Peyer's patch (tissue), 4 donors: ENCODE data around the gene MYOF. TPM values are rescaled to one million over a fixed set of nuclear protein-coding genes. Genes with fewer than 3 reads are reported as not detected.

Source experiments
- DNase-seq, 3 donors: peaks; one replicate each; pipeline ENCODE4 v3.0.0-alpha.2; 2017 to 2019
- H3K27ac ChIP-seq, 4 donors: fragments of 200-600 bp; sonication (generic); one replicate each; pipeline ENCODE4 v1.5.1; 2016 to 2019
- H3K27me3 ChIP-seq, 2 donors: fragments of 200-600 bp; sonication (generic); one replicate each; pipeline ENCODE4 v1.5.1; 2019
- H3K36me3 ChIP-seq, 3 donors: fragments of 200-600 bp; sonication (generic); one replicate each; pipeline ENCODE4 v1.5.1; 2016 to 2019
- H3K4me1 ChIP-seq, 4 donors: fragments of 200-600 bp; sonication (generic); one replicate each; pipeline ENCODE4 v1.5.1; 2016 to 2019
- H3K4me3 ChIP-seq, 4 donors: fragments of 200-600 bp; sonication (generic); 1 replicate in 3 of 4; 2 replicates in 1 of 4; pipeline ENCODE4 v1.5.1; 2016 to 2019; ENCODE audit warnings: mild to moderate bottlenecking in 1 of 4
- H3K9me3 ChIP-seq, 4 donors: fragments of 200-600 bp; sonication (generic); one replicate each; pipeline ENCODE4 v1.5.1; 2016 to 2019; ENCODE audit warnings: mild to moderate bottlenecking in 1 of 4
- CTCF ChIP-seq, 6 experiments: fragments of 450-650 bp in 4 of 6; fragments of 200-600 bp in 2 of 6; sonication (generic) in 1 of 6; IDR thresholded peaks; one replicate each; pipeline ENCODE4 v1.5.1; 2017 to 2019; ENCODE audit warnings: antibody characterized with exemption in 6 of 6, mild to moderate bottlenecking in 3 of 6, moderate library complexity in 1 of 6
- POLR2A ChIP-seq, 2 donors: fragments of 450-650 bp; IDR thresholded peaks; one replicate each; pipeline ENCODE4 v1.5.1; 2017; ENCODE audit warnings: antibody characterized with exemption in 2 of 2, mild to moderate bottlenecking in 2 of 2, moderate library complexity in 2 of 2
- total RNA-seq, 4 donors: library from RNA; depleted of rRNA; stranded (reverse); fragments of >200 nt; gene quantifications; one replicate each; pipeline ENCODE4 v1.1.0, GENCODE V29; 2016

Gene MYOF
- total RNA-seq, 4 donors from 2014 or later = 15.1 to 52.8 (median 24.4) TPM

GRCh38 chr10:93464776-93465388 lies 17.3 kb downstream of the MYOF start:
- peaks cover 0 to 36% (median 2%) of the 10 kb centered on the region in 4 donors for H3K4me1 ChIP-seq
- no peak overlapping the region for H3K4me3 ChIP-seq
- peak overlapping the region; percentile 20 to 74 (median 54) for H3K27ac ChIP-seq
- DNase-seq = no peak
- no peak for TF ChIP-seq POLR2A (IDR thresholded peaks at IDR 0.05)
- no peak for TF ChIP-seq CTCF (IDR thresholded peaks at IDR 0.05)
- no peaks in the 10 kb centered on the region for H3K27me3 ChIP-seq
- H3K36me3 ChIP-seq = no peaks in the 10 kb centered on the region
- no peaks in the 10 kb centered on the region for H3K9me3 ChIP-seq

GRCh38 chr10:93463723-93464476 lies 18.2 kb downstream of the MYOF start:
- Histone ChIP-seq H3K36me3 (no peaks in the 10 kb centered on the region), H3K27me3 (no peaks in the 10 kb centered on the region), H3K4me3 (no peak overlapping the region), H3K4me1 (peaks cover 0 to 39% (median 2%) of the 10 kb centered on the region in 4 donors), H3K9me3 (no peaks in the 10 kb centered on the region), H3K27ac (peak overlapping the region; percentile 20 to 74 (median 54))
- DNase-seq = no peak
- TF ChIP-seq POLR2A (IDR thresholded peaks at IDR 0.05) (no peak), CTCF (IDR thresholded peaks at IDR 0.05) (no peak)

- Histone ChIP-seq H3K4me1 (peaks cover 0 to 39% (median 4%) of the 10 kb centered on the region in 4 donors), H3K27me3 (no peaks in the 10 kb centered on the region), H3K36me3 (no peaks in the 10 kb centered on the region), H3K4me3 (no peak overlapping the region), H3K27ac (peak overlapping the region in 2 of 4 donors; percentile 40 to 74), H3K9me3 (no peaks in the 10 kb centered on the region)
- TF ChIP-seq CTCF (IDR thresholded peaks at IDR 0.05) (no peak), POLR2A (IDR thresholded peaks at IDR 0.05) (no peak)
- no peak for DNase-seq
These were observed 19.3 kb downstream of the MYOF start for GRCh38 chr10:93462881-93463280.

GRCh38 chr10:93462371-93462770 lies 19.8 kb downstream of the MYOF start:
- Histone ChIP-seq H3K9me3 (no peaks in the 10 kb centered on the region), H3K4me3 (no peak overlapping the region), H3K36me3 (no peaks in the 10 kb centered on the region), H3K4me1 (peaks cover 0 to 39% (median 4%) of the 10 kb centered on the region in 4 donors), H3K27ac (peak overlapping the region in 2 of 4 donors; percentile 32 to 74), H3K27me3 (no peaks in the 10 kb centered on the region)
- no peak for DNase-seq
- TF ChIP-seq POLR2A (IDR thresholded peaks at IDR 0.05) (no peak), CTCF (IDR thresholded peaks at IDR 0.05) (no peak)

- no peak for DNase-seq
- H3K27ac ChIP-seq = peak overlapping the region in 3 of 4 donors; percentile 38 to 74 (median 71)
- TF ChIP-seq CTCF (IDR thresholded peaks at IDR 0.05) (no peak), POLR2A (IDR thresholded peaks at IDR 0.05) (no peak)
- H3K4me1 ChIP-seq = peaks cover 0 to 38% (median 4%) of the 10 kb centered on the region in 4 donors
- no peak overlapping the region for H3K4me3 ChIP-seq
- H3K9me3 ChIP-seq = no peaks in the 10 kb centered on the region
- H3K36me3 ChIP-seq = no peaks in the 10 kb centered on the region
- no peaks in the 10 kb centered on the region for H3K27me3 ChIP-seq
These were observed 20.3 kb downstream of the MYOF start for GRCh38 chr10:93461807-93462178.
